HFFc6 (cell line): ENCODE data around the gene ENDOV. TPM values are rescaled to one million over a fixed set of nuclear protein-coding genes. Genes with fewer than 3 reads are reported as not detected.
"Not testable (repeated sequence)": the region's sequence is repeated elsewhere in the genome, so short reads cannot be mapped to it uniquely, and the experiment has no call there.

Experiments
- DNase-seq: peaks from one replicate; pipeline ENCODE4 v3.0.0-alpha.2; 2018
- H3K27ac Mint-ChIP-seq: 2 replicates; pipeline ENCODE4 v1.8.0; 2020; ENCODE audit warnings: mild to moderate bottlenecking, mixed read lengths
- H3K27me3 Mint-ChIP-seq: 2 replicates; pipeline ENCODE4 v1.8.0; 2021; ENCODE audit warnings: mild to moderate bottlenecking, moderate library complexity, mixed read lengths; ENCODE audit not compliant: insufficient read depth
- H3K36me3 Mint-ChIP-seq: 2 replicates; pipeline ENCODE4 v1.8.0; 2021; ENCODE audit warnings: low read depth, mixed read lengths
- H3K4me1 Mint-ChIP-seq: 2 replicates; pipeline ENCODE4 v1.8.0; 2020; ENCODE audit warnings: low read depth, mixed read lengths
- H3K4me3 Mint-ChIP-seq: 2 replicates; pipeline ENCODE4 v1.8.0; 2020; ENCODE audit warnings: mild to moderate bottlenecking, moderate library complexity, mixed read lengths
- H3K9me3 Mint-ChIP-seq: 2 replicates; pipeline ENCODE4 v1.8.0; 2020; ENCODE audit warnings: mild to moderate bottlenecking, mixed read lengths
- total RNA-seq, 6 experiments: library from RNA; stranded (reverse); fragmentation: NEBNext Ultra II Directional; extraction: Animal tissue kit (Norgen Biotek cat#: 25700); gene quantifications; 2 replicates in 1 of 6; 3 replicates in 5 of 6; pipeline ENCODE4 v1.2.3, GENCODE V29; 2021
- TF ChIP-seq, protein P1 (sequence below): fragments of 200-600 bp; sonication (generic); IDR thresholded peaks from 2 replicates; pipeline ENCODE4 v1.5.0; 2021; ENCODE audit warnings: antibody characterized with exemption, mild to moderate bottlenecking

ENDOV gene
- total RNA-seq, 6 experiments from 2014 or later: 11.7 to 17.3 (median 13.7) TPM

- no peaks in the 10 kb centered on the region for H3K9me3 Mint-ChIP-seq
- peaks cover 9% of the 10 kb centered on the region; the same call in 1 of the 2 replicates for H3K36me3 Mint-ChIP-seq
- TF ChIP-seq, protein P1, sequence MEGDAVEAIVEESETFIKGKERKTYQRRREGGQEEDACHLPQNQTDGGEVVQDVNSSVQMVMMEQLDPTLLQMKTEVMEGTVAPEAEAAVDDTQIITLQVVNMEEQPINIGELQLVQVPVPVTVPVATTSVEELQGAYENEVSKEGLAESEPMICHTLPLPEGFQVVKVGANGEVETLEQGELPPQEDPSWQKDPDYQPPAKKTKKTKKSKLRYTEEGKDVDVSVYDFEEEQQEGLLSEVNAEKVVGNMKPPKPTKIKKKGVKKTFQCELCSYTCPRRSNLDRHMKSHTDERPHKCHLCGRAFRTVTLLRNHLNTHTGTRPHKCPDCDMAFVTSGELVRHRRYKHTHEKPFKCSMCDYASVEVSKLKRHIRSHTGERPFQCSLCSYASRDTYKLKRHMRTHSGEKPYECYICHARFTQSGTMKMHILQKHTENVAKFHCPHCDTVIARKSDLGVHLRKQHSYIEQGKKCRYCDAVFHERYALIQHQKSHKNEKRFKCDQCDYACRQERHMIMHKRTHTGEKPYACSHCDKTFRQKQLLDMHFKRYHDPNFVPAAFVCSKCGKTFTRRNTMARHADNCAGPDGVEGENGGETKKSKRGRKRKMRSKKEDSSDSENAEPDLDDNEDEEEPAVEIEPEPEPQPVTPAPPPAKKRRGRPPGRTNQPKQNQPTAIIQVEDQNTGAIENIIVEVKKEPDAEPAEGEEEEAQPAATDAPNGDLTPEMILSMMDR: no peak
- no peak overlapping the region for H3K4me3 Mint-ChIP-seq
- H3K4me1 Mint-ChIP-seq: peaks cover 10% of the 10 kb centered on the region
- no peak for DNase-seq
- no peaks in the 10 kb centered on the region; the same call in 1 of the 2 replicates for H3K27me3 Mint-ChIP-seq
- no peak overlapping the region for H3K27ac Mint-ChIP-seq
Observed at GRCh38 chr17:80395402-80396151, 19.4 kb upstream of the ENDOV start.

DNA sequence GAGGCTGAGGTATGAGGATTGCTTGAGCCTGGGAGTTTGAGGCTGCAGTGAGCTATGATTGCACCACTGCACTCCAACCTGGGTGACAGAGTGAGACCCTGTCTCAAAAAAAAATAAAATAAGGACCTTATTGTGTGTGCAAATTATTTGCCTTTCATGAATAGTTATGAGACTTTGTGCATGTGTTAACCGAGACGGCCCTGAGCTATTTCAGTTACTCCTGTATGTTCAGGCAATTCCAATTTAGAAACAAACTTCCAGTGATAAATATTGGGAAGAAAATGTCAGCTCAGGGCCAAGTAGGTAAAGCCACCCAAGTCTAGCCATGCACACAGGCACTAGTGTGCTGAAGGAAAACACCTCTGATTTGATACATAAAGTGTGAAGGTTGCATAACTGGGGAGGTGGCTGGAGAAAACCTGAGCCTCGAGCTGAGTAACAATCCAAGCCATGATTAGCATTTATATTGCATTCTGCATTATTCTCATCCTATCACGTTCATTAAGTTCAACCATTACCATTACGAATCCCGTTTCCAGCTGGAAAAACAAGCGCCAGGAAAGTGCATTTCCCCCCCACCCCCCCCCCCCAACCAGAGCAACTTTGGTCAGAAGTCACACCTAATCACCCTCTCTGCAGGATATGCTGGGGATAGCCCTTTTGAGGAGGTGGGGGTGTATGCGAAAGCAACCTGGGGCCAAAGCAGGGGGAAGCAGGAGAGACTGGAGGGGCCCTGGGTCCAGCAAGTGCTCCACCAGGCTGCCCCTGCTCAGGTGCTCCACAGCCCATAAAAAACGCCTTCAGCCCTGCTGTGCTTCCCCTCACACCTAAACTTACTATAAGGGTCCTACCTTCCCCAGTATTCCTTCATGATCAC lies 18.6 kb upstream of the ENDOV start:
- Mint-ChIP-seq H3K27me3 (peaks cover 4% of the 10 kb centered on the region), H3K36me3 (peaks cover 7% of the 10 kb centered on the region; the same call in 1 of the 2 replicates), H3K4me1 (peaks cover 10% of the 10 kb centered on the region), H3K9me3 (no peaks in the 10 kb centered on the region), H3K27ac (no peak overlapping the region), H3K4me3 (no peak overlapping the region)
- TF ChIP-seq, protein P1: no peak
- DNase-seq: no peak

- DNase-seq: no peak
- Mint-ChIP-seq H3K9me3 (no peaks in the 10 kb centered on the region), H3K4me1 (peaks cover 10% of the 10 kb centered on the region), H3K36me3 (0 out of 2 replicates have a peak, but pooled peaks cover 4% of the 10 kb centered on the region), H3K4me3 (no peak overlapping the region), H3K27me3 (peaks cover 5% of the 10 kb centered on the region), H3K27ac (no peak overlapping the region)
- TF ChIP-seq, protein P1: no peak
Observed at GRCh38 chr17:80397034-80397387, 18.0 kb upstream of the ENDOV start.

- Mint-ChIP-seq H3K27ac (no peak overlapping the region), H3K27me3 (peaks cover 5% of the 10 kb centered on the region)
- DNase-seq: no peak
Observed at GRCh38 chr17:80397686-80398085, 17.3 kb upstream of the ENDOV start.

GRCh38 chr17:80401086-80401485 lies 13.9 kb upstream of the ENDOV start:
- H3K9me3 Mint-ChIP-seq, H3K27me3 Mint-ChIP-seq, H3K27ac Mint-ChIP-seq, H3K4me1 Mint-ChIP-seq, H3K4me3 Mint-ChIP-seq, H3K36me3 Mint-ChIP-seq, DNase-seq: not testable (repeated sequence)

More at GRCh38 chr17:80397686-80398085, 17.3 kb upstream of the ENDOV start:
- 0 out of 2 replicates have a peak, but pooled peaks cover 4% of the 10 kb centered on the region for H3K36me3 Mint-ChIP-seq
- TF ChIP-seq, protein P1: no peak
- peaks cover 10% of the 10 kb centered on the region for H3K4me1 Mint-ChIP-seq
- H3K9me3 Mint-ChIP-seq: no peaks in the 10 kb centered on the region
- no peak overlapping the region for H3K4me3 Mint-ChIP-seq

DNA sequence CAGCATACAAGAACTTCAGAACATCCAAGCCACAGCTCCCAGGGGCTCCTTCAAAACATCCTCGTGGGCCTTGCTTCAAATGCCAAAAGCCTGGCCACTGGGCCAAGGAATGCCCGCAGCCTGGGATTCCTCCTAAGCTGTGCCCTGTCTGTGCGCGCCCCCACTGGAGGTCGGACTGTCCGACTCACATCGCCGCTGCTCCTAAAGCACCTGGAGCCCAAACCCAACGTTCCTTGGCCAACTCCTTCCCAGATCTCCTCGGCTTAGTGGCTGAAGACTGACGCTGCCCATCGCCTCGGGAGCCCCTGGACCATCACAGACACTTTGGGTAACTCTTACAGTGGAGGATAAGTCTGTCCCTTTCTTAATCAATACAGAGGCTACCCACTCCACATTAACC lies 12.9 kb upstream of the ENDOV start:
- not testable (repeated sequence) for H3K9me3 Mint-ChIP-seq, DNase-seq, H3K4me3 Mint-ChIP-seq, H3K27ac Mint-ChIP-seq, H3K4me1 Mint-ChIP-seq, H3K36me3 Mint-ChIP-seq, H3K27me3 Mint-ChIP-seq
